HepG2 (cell line): ENCODE results near the gene PTGES3. TPM values are rescaled to one million over a fixed set of nuclear protein-coding genes. Genes with fewer than 3 reads are reported as not detected.

ENCODE experiments used
- GPBP1L1 ChIP-seq: sonication (generic); formaldehyde crosslinking; IDR thresholded peaks from 2 replicates; pipeline ENCODE4 v1.5.0; 2020; ENCODE audit warnings: mild to moderate bottlenecking, missing genetic modification reagents
- KDM6A ChIP-seq: IDR thresholded peaks from 2 replicates; pipeline ENCODE4 v1.6.1; 2016; ENCODE audit warnings: low read depth
- KMT2B ChIP-seq: IDR thresholded peaks from 2 replicates; pipeline ENCODE4 v1.6.1; 2016; ENCODE audit warnings: missing genetic modification reagents, missing compliant biosample characterization
- MTA1 ChIP-seq: sonication (generic); formaldehyde crosslinking; IDR thresholded peaks from 2 replicates; pipeline ENCODE4 v1.4.0; 2020; ENCODE audit warnings: missing genetic modification reagents, mild to moderate bottlenecking, borderline replicate concordance
- PHF21A ChIP-seq: sonication (generic); formaldehyde crosslinking; IDR thresholded peaks from 2 replicates; pipeline ENCODE4 v1.5.0; 2020; ENCODE audit warnings: mild to moderate bottlenecking, missing genetic modification reagents
- SIX1 ChIP-seq: sonication (generic); formaldehyde crosslinking; IDR thresholded peaks from 2 replicates; pipeline ENCODE4 v1.4.0; 2020; ENCODE audit warnings: missing genetic modification reagents, borderline replicate concordance
- SP4 ChIP-seq: sonication (generic); formaldehyde crosslinking; IDR thresholded peaks from 2 replicates; pipeline ENCODE4 v1.8.1; 2023; ENCODE audit warnings: mild to moderate bottlenecking, missing genetic modification reagents
- SP5 ChIP-seq: IDR thresholded peaks from 2 replicates; pipeline ENCODE4 v1.6.1; 2016; ENCODE audit warnings: low read depth, borderline replicate concordance
- TEAD3 ChIP-seq: optimal IDR thresholded peaks from 2 replicates; pipeline ENCODE3; 2016; ENCODE audit warnings: borderline replicate concordance
- TGIF2 ChIP-seq: IDR thresholded peaks from 2 replicates; pipeline ENCODE4 v1.6.1; 2016; ENCODE audit warnings: control low read depth, missing compliant biosample characterization
- THAP8 ChIP-seq: sonication (generic); formaldehyde crosslinking; IDR thresholded peaks from 2 replicates; pipeline ENCODE4 v1.5.1; 2020; ENCODE audit warnings: missing genetic modification reagents, mild to moderate bottlenecking, borderline replicate concordance
- ZBTB20 ChIP-seq: sonication (generic); formaldehyde crosslinking; IDR thresholded peaks from 2 replicates; pipeline ENCODE4 v1.8.1; 2023; ENCODE audit warnings: missing genetic modification reagents, low read depth, mild to moderate bottlenecking, borderline replicate concordance
- ZBTB4 ChIP-seq: sonication (generic); formaldehyde crosslinking; IDR thresholded peaks from 2 replicates; pipeline ENCODE4 v1.4.0; 2020; ENCODE audit warnings: missing genetic modification reagents, mild to moderate bottlenecking, borderline replicate concordance
- ZNF124 ChIP-seq: sonication (generic); formaldehyde crosslinking; IDR thresholded peaks from 2 replicates; pipeline ENCODE4 v1.4.0; 2020; ENCODE audit warnings: missing genetic modification reagents
- ZNF143 ChIP-seq: sonication (generic); formaldehyde crosslinking; IDR thresholded peaks from 2 replicates; pipeline ENCODE4 v1.4.0; 2020; ENCODE audit warnings: missing genetic modification reagents
- ZNF253 ChIP-seq: sonication (generic); formaldehyde crosslinking; IDR thresholded peaks from 2 replicates; pipeline ENCODE4 v1.8.0; 2022; ENCODE audit warnings: mild to moderate bottlenecking, missing genetic modification reagents, borderline replicate concordance
- ZNF432 ChIP-seq: sonication (generic); formaldehyde crosslinking; IDR thresholded peaks from 2 replicates; pipeline ENCODE4 v1.5.0; 2020; ENCODE audit warnings: missing genetic modification reagents, mild to moderate bottlenecking, borderline replicate concordance
- ZNF652 ChIP-seq: IDR thresholded peaks from 2 replicates; pipeline ENCODE4 v1.6.1; 2016; ENCODE audit warnings: low read depth, borderline replicate concordance
- ZNF747 ChIP-seq: sonication (generic); formaldehyde crosslinking; IDR thresholded peaks from 2 replicates; pipeline ENCODE4 v1.8.1; 2023; ENCODE audit warnings: missing genetic modification reagents, mild to moderate bottlenecking, borderline replicate concordance
- polyA plus RNA-seq, 8 experiments: library from polyadenylated mRNA; depleted of rRNA in 3 of 8; stranded (reverse) in 7 of 8; unstranded in 1 of 8; fragments of >200 nt; fragmentation: Illumina TruSeq in 4 of 8; extraction: Trizol in 4 of 8; gene quantifications; 2 replicates each; pipeline versions ENCODE4 v1.2.1 to v1.2.3, GENCODE V29; 2011 to 2016; ENCODE audit warnings: low read depth in 4 of 8, missing spikeins in 1 of 8, mixed read lengths in 1 of 8; ENCODE audit not compliant: insufficient read depth in 1 of 8
- total RNA-seq, 5 experiments: library from RNA; depleted of rRNA; stranded (reverse); fragments of >200 nt; fragmentation: Illumina TruSeq; extraction: Trizol; gene quantifications; 2 replicates each; pipeline ENCODE4 v1.2.3, GENCODE V29; 2016; ENCODE audit warnings: low read depth in 1 of 5
- TF ChIP-seq, protein P1 (sequence below): sonication (generic); formaldehyde crosslinking; IDR thresholded peaks from 2 replicates; pipeline ENCODE4 v1.5.0; 2020; ENCODE audit warnings: missing genetic modification reagents, mild to moderate bottlenecking, borderline replicate concordance
- TF ChIP-seq, protein P2 (sequence below): sonication (generic); formaldehyde crosslinking; conservative IDR thresholded peaks from 2 replicates; pipeline ENCODE4 v1.4.0; 2020; ENCODE audit warnings: missing genetic modification reagents

Gene PTGES3
- total and polyA plus RNA-seq, 2 of the 13 experiments (the other 11 are each of a cell fraction or from before 2014, with no cell fraction given): 54.4 to 159 TPM

DNA sequence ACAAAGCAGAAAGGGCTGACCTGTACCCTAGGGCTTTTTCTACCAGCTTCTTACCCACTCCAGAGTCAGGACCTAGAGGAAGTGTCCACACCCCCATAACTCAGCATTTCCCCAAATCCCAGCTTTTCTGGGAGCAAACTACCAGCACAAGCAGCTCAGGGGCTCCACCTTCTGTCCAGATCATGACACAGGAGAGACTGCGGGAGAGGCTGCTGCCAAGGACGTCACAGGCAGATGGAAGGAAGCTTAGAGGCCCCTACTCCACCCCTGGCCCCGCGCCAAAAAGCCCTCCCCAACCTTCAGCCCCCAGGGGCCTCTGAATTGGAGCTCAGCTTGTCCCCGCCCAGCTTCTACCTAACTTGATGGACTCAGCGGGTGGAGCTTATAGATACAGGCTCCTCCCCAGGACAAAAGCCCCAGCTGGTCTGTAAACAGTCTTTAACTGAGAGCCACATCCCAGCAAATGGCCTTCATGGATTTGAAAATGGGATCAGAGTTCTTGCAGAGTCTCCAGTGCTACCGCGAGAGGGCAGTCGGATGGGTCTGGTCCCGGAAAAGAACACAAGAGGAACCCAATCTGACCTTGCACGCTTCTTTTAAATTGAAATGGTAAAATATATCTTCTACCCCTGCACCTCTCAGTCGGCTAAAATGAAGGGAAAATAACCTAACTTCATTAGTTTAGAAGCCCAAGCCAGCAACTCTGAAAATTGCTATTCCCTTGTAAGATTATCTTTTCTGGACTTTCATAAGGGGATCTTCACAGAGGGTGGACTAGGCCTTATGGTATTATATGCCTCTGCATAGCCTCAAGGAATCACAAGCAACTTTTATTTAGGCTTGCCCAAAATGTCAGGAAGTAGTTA lies 51.2 kb downstream of the PTGES3 start (continued):
- TF ChIP-seq MTA1 (CRISPR knock-in tag): no peak
- no peak; the same call in 1 of the 2 replicates for TF ChIP-seq KMT2B
- TF ChIP-seq ZNF747 (CRISPR knock-in tag): peak; percentile 74; the same call in 1 of the 2 replicates
- peak; percentile 67 for TF ChIP-seq TEAD3 (CRISPR knock-in tag)
- peak; percentile 89; the same call in 1 of the 2 replicates for TF ChIP-seq ZNF124
- no peak for TF ChIP-seq ZNF143 (CRISPR knock-in tag)
- TF ChIP-seq ZNF253 (CRISPR knock-in tag): no peak
- no peak for TF ChIP-seq TGIF2 (CRISPR knock-in tag)
- TF ChIP-seq SP4: peak; percentile 93
- TF ChIP-seq, protein P1, sequence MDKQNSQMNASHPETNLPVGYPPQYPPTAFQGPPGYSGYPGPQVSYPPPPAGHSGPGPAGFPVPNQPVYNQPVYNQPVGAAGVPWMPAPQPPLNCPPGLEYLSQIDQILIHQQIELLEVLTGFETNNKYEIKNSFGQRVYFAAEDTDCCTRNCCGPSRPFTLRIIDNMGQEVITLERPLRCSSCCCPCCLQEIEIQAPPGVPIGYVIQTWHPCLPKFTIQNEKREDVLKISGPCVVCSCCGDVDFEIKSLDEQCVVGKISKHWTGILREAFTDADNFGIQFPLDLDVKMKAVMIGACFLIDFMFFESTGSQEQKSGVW (CRISPR knock-in tag): no peak
- TF ChIP-seq ZBTB20 (CRISPR knock-in tag): 0 out of 2 replicates have a peak, but pooled peaks have one; percentile 37
- TF ChIP-seq GPBP1L1 (CRISPR knock-in tag): no peak
- peak; percentile 77 for TF ChIP-seq SP5 (CRISPR knock-in tag)
- no peak for TF ChIP-seq ZNF432
- TF ChIP-seq PHF21A (CRISPR knock-in tag): peak; percentile 95
- TF ChIP-seq, protein P2, sequence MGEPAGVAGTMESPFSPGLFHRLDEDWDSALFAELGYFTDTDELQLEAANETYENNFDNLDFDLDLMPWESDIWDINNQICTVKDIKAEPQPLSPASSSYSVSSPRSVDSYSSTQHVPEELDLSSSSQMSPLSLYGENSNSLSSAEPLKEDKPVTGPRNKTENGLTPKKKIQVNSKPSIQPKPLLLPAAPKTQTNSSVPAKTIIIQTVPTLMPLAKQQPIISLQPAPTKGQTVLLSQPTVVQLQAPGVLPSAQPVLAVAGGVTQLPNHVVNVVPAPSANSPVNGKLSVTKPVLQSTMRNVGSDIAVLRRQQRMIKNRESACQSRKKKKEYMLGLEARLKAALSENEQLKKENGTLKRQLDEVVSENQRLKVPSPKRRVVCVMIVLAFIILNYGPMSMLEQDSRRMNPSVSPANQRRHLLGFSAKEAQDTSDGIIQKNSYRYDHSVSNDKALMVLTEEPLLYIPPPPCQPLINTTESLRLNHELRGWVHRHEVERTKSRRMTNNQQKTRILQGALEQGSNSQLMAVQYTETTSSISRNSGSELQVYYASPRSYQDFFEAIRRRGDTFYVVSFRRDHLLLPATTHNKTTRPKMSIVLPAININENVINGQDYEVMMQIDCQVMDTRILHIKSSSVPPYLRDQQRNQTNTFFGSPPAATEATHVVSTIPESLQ (CRISPR knock-in tag): 0 out of 2 replicates have a peak, but pooled peaks have one; percentile 65
- no peak; the same call in 1 of the 2 replicates for TF ChIP-seq SIX1
- 0 out of 2 replicates have a peak, but pooled peaks have one; percentile 44 for TF ChIP-seq KDM6A (CRISPR knock-in tag)
- no peak for TF ChIP-seq ZBTB4 (CRISPR knock-in tag)
- no peak; the same call in 1 of the 2 replicates for TF ChIP-seq THAP8 (CRISPR knock-in tag)
- TF ChIP-seq ZNF652 (CRISPR knock-in tag): 0 out of 2 replicates have a peak, but pooled peaks have one; percentile 11
